ENCODE results near the gene MRPL14.
A peak's percentile ranks its signal among the peaks of the same experiment; 100 is the strongest.

Gene MRPL14

DNA sequence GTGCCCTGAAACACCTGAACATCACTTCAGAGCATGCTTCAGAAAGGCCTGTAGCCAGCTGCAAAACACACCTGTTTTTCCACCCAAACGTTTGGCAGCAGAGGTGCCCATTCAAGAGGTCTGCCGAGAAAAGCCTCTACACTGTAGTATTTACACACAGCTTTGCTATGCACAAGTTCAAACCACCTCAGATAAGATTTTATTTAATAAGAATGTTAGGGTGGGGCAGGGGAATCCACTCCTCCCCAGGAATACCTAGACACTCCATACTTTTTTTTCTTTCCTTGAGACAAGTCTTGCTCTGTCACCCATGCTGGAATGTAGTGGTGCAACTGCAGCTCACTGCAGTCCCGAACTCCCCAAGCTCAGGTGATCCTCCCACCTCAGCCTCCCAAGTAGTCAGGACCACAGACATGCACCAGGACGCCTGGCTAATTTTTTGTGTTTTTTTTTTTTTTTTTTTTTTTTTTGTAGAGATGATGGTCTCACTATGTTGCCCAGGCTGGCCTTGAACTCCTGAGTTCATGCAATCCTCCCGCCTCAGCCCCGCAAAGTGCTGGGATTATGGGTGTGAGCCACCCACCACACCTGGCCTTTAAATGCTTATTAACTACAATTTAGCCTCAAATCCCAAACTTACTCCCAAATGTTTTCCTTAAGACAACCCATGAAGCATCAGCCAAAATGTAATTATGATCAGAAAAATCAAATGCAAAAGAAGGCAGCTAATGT lies 9.7 kb downstream of the MRPL14 start:
- no peak for DNase-seq (ENCODE audit: low read depth)
- TF ChIP-seq, protein P1, sequence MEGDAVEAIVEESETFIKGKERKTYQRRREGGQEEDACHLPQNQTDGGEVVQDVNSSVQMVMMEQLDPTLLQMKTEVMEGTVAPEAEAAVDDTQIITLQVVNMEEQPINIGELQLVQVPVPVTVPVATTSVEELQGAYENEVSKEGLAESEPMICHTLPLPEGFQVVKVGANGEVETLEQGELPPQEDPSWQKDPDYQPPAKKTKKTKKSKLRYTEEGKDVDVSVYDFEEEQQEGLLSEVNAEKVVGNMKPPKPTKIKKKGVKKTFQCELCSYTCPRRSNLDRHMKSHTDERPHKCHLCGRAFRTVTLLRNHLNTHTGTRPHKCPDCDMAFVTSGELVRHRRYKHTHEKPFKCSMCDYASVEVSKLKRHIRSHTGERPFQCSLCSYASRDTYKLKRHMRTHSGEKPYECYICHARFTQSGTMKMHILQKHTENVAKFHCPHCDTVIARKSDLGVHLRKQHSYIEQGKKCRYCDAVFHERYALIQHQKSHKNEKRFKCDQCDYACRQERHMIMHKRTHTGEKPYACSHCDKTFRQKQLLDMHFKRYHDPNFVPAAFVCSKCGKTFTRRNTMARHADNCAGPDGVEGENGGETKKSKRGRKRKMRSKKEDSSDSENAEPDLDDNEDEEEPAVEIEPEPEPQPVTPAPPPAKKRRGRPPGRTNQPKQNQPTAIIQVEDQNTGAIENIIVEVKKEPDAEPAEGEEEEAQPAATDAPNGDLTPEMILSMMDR (IDR thresholded peaks at IDR 0.05; ENCODE audit: control insufficient read depth, insufficient read depth, low read depth, low read length, missing control alignments) = no peak
- H3K4me3 ChIP-seq (ENCODE audit: control insufficient read depth, low read depth, low read length) = no peak overlapping the region

DNA sequence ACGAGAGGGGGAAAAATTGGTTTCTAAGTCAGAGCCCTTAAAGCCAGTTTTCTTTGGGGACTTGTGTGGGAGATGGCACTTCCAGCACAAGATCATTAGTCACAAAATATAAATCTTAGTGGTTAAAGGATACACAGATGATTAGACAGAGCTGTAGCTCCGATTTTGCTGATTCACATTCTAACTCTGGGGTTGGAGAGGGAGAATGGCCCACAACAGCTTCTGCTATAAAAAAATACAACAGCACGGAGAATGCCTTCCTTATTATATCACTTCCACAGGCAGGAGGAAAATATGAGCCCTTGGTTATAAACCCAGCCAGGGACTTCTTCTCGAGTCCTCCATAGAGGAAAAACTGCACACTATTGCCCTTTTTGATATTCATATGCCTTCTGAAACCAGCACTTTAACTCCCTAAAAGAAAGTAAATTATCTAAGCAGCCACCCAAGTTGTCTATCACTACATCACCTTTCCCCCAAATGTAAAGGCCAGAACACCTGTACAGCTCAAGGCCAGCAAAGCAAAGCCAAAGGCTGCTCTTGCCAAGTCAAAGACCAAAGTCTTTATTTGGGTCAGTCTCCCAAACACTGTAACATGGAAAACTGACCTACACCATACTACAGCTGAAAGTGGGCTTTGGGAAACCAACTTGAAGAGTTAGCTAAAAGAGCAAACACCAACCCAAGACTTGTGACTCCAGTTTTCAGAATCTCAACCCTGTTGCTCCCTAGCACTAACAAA lies 10.4 kb downstream of the MRPL14 start:
- DNase-seq (ENCODE audit: low read depth) = peak; percentile 79
- H3K4me3 ChIP-seq (ENCODE audit: control insufficient read depth, low read depth, low read length) = no peak overlapping the region
- TF ChIP-seq, protein P1 (IDR thresholded peaks at IDR 0.05; ENCODE audit: control insufficient read depth, insufficient read depth, low read depth, low read length, missing control alignments) = no peak

DNA sequence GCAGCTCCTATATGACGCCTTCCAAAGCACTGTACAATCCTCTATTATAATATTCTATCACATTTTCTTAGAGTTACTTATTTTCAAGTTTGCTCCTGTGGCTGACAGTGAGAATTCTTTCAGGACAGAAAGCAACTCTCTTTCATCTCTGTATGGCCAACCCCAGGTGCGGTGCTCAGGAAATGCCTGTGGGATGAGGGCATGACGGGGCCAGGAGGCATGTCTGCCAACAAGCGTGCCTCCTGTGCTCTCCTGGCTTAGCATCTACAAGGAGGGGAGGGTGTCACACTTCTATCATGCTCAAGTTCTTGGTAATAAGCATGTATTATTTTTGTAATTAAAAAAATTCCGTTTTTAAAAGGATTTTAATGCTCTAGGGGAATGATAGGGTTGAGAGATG lies 11.4 kb downstream of the MRPL14 start:
- DNase-seq (ENCODE audit: low read depth) = no peak
- no peak overlapping the region for H3K4me3 ChIP-seq (ENCODE audit: control insufficient read depth, low read depth, low read length)
- TF ChIP-seq, protein P1 (IDR thresholded peaks at IDR 0.05; ENCODE audit: control insufficient read depth, insufficient read depth, low read depth, low read length, missing control alignments) = no peak

DNA sequence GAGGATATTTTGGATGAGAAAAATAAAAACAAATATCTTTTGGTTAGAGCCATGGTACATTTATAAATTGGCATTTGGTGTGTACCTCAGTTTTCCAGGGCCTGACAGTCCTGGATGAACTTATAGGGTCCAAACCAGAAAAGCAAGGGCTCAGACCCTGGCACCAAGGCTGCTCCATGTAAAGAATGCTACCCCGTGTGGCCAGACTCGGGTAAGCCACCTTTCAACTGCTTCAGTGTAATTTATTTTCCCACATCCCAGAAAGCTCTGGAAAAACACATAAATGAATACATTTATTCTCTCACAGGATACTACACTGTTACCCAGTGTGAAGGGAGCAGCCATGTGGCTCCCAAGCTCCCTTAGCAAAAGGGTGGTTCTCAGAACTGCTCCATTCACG lies 13.8 kb downstream of the MRPL14 start:
- DNase-seq (ENCODE audit: low read depth) = no peak
- TF ChIP-seq, protein P1 (IDR thresholded peaks at IDR 0.05; ENCODE audit: control insufficient read depth, insufficient read depth, low read depth, low read length, missing control alignments) = peak; percentile 11
- no peak overlapping the region for H3K4me3 ChIP-seq (ENCODE audit: control insufficient read depth, low read depth, low read length)

DNA sequence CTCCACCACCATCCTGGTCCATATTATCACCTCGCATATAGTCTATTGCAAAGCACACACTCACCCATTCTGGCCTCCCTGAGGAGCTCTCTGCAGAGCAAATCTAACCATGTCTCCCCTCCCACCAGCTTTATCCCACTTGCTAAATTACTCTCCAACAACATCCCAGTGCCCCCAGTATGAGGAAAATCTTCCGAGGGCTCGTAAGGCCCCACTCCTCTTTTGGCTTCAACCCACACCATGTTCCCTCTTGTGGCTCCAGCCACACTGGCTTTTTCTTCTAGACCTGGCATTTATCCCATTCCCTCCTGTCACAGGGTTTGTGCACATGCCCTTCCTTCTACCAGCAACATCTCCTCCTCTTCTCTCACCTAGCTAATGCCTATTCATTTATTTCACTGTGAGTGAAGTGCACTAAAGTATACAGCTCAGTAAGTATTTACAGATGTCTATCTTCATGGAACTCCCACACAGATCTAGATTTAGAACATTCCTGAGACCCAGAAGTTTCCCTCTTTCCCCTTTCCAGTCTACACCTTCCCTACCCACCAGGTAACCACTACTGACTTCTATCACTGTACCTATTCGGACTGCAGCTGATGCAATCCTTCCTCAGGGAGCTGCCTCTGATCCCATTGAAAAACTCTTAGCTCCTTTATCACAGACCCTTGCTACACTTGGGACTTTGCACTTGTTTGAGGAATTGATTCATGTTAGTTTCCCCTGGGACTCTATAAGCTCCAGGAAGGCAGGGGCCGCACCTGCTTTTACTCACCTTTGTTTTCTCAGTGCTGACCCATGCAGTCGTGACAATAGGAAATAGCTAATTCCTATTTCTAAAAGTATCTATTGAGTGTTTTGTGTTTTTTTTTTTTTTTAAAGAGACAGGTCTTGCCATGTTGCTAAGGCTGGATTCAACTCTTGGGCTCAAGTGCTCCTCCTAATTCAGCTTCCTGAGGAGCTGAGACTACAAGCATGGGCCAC lies 15.5 kb downstream of the MRPL14 start:
- DNase-seq (ENCODE audit: low read depth) = no peak
- TF ChIP-seq, protein P1 (IDR thresholded peaks at IDR 0.05; ENCODE audit: control insufficient read depth, insufficient read depth, low read depth, low read length, missing control alignments) = no peak
- no peak overlapping the region for H3K4me3 ChIP-seq (ENCODE audit: control insufficient read depth, low read depth, low read length)

DNA sequence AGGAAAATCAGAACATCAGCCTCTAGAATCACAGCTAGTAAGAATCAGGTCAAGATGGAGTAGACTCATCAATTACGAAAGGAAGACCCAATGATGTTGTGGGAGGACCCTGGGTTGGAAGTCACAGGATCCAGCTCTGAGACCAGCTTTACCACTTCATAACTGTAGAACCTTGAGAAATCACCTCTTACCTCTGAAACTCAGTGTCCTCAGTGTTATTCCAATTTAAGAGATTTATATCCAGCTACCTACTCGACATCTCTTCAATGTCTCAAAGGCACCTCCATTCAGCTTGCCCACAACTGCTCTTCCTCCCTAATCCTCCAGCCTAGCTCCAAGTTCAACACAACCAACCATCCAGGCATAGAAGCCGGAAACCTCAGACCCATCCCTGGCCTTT lies 16.3 kb downstream of the MRPL14 start:
- H3K4me3 ChIP-seq (ENCODE audit: control insufficient read depth, low read depth, low read length) = no peak overlapping the region
- TF ChIP-seq, protein P1 (IDR thresholded peaks at IDR 0.05; ENCODE audit: control insufficient read depth, insufficient read depth, low read depth, low read length, missing control alignments) = no peak
- DNase-seq (ENCODE audit: low read depth) = no peak

All from AG09309 (cell line).